PFSK-1 (cell line): Measurements from ENCODE around the gene TMEM30B.

Source experiments
- FOXP2 ChIP-seq: optimal IDR thresholded peaks from 2 replicates; pipeline ENCODE3; 2011; ENCODE audit warnings: borderline replicate concordance, control low read depth, inconsistent platforms; ENCODE audit not compliant: insufficient read depth; ENCODE audit errors: extremely low read length, extremely low read depth
- TAF1 ChIP-seq: IDR thresholded peaks from 2 replicates; pipeline ENCODE4 v1.6.1; 2012; ENCODE audit warnings: low read length, control low read depth, borderline replicate concordance; ENCODE audit not compliant: insufficient read depth
- TF ChIP-seq, protein P1 (sequence below), 2 experiments: IDR thresholded peaks; 2 replicates each; pipeline versions ENCODE4 v1.6.1 to v1.8.0; 2011 to 2012; ENCODE audit warnings: low read depth in 2 of 2, low read length in 2 of 2, control low read depth in 1 of 2, inconsistent platforms in 1 of 2, mild to moderate bottlenecking in 1 of 2, moderate library complexity in 1 of 2; ENCODE audit not compliant: insufficient read depth in 1 of 2

DNA sequence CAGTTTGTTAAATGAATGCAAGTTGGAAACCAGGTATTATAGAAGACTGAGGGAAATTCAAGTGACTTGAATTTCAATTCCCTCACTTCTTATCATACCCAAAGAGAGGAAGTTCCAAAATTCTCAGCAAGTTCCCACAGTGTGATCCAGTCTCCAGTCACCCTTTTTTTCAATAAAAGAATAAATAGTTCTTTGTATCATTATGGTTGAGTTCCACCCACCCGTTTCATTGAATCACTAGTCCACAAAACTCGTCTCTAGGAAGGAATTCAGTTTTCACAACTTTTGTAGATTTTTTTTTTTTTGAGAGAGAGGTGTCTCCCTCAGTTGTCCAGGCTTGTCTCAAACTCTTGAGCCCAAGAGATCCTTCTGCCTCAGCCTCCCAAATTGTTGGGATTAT is 1.6 kb upstream of the TMEM30B start:
- TF ChIP-seq TAF1 (no peak), FOXP2 (no peak)
- TF ChIP-seq, protein P1, sequence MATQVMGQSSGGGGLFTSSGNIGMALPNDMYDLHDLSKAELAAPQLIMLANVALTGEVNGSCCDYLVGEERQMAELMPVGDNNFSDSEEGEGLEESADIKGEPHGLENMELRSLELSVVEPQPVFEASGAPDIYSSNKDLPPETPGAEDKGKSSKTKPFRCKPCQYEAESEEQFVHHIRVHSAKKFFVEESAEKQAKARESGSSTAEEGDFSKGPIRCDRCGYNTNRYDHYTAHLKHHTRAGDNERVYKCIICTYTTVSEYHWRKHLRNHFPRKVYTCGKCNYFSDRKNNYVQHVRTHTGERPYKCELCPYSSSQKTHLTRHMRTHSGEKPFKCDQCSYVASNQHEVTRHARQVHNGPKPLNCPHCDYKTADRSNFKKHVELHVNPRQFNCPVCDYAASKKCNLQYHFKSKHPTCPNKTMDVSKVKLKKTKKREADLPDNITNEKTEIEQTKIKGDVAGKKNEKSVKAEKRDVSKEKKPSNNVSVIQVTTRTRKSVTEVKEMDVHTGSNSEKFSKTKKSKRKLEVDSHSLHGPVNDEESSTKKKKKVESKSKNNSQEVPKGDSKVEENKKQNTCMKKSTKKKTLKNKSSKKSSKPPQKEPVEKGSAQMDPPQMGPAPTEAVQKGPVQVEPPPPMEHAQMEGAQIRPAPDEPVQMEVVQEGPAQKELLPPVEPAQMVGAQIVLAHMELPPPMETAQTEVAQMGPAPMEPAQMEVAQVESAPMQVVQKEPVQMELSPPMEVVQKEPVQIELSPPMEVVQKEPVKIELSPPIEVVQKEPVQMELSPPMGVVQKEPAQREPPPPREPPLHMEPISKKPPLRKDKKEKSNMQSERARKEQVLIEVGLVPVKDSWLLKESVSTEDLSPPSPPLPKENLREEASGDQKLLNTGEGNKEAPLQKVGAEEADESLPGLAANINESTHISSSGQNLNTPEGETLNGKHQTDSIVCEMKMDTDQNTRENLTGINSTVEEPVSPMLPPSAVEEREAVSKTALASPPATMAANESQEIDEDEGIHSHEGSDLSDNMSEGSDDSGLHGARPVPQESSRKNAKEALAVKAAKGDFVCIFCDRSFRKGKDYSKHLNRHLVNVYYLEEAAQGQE (IDR thresholded peaks at IDR 0.05; ENCODE audit: insufficient read depth in 1 of 2, low read depth in 2 of 2, low read length in 2 of 2): no peak
